GM08714 (cell line): ENCODE measurements around the gene CDK19.
"Not testable (repeated sequence)": the region's sequence is repeated elsewhere in the genome, so short reads cannot be mapped to it uniquely, and the experiment has no call there.

ENCODE experiments used
- H3K4me3 ChIP-seq: fragments of 200-500 bp; sonication (Bioruptor generic); 2 replicates; pipeline ENCODE4 v1.5.1; 2014; ENCODE audit warnings: mild to moderate bottlenecking, low read length, inconsistent platforms
- ZNF274 ChIP-seq: IDR thresholded peaks from 2 replicates; pipeline ENCODE4 v1.6.1; 2012; ENCODE audit warnings: mild to moderate bottlenecking, low read depth, low read length

Gene CDK19

DNA sequence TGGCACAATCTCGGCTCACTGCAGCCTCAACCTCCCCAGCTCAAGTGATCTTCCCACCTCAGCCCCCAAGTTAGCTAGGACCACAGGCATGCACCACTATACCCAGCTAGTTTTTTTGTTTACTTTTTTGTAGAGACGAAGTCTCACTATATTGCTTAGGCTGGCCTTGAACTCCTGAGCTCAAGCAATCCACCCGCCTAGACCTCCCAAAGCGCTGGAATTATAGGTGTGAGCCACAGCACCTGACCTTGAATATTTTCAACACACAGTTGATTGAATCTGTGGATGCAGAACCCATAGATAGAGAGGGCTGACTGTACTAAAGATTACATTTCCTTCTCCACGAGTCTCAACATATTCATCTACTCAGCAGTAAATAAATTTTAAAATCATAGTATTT, 15.6 kb downstream of the CDK19 start:
- no peak overlapping the region for H3K4me3 ChIP-seq
- TF ChIP-seq ZNF274: no peak

DNA sequence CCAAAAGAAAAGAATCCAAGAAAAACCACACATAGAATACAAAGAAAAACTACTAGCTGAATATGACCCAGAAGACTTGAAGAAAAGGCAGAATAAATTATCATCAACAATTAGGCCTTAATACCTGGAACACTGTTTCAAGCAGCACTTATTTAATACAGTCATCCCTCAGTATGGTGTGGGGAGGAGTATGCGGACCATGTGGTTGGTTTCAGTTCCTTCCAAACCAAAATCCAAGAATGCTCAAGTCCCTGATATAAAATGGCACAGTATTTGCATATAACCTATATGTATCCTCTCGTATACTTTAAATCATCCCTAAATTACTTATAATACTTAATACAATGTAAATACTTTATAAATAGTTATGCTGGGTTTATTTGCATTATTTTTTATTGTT, 16.1 kb downstream of the CDK19 start:
- TF ChIP-seq ZNF274: no peak
- H3K4me3 ChIP-seq: no peak overlapping the region

DNA sequence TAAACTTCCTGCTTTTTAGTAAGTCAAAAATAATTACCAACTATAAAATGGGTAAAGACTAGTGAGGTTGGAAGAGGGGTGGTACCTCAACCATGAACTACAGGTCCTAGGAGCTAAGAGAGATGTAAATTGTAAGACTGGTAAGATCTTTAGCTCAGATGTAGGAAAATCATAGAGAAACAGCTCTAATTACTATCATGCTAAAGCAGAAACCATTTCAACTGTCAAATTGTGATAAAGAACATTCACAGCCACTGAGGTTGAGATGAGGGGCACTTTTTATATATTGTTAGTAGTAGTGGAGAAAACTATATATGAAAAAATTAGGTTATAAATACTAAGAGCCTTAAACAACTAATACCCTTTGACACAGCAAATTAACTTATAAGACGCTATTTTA, 20.0 kb downstream of the CDK19 start:
- TF ChIP-seq ZNF274: no peak
- no peak overlapping the region for H3K4me3 ChIP-seq

DNA sequence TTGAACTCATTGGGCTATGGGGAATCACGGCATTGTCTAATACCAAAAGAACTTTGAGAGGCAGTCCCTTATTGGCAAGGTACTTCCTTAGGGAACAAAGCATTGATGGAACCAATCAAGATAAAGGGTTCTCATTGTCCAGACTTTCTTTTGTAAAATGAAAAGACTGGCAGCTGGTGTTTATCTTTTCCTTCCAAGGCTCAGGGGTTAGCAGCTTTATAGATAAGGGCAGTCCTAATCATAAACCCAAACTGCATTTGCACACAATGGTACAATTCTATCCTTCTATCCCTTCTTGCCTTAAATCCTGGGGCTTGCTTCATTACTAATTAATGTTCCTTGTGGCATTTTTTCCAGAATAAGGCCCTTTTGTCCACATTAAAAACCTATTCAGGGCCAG, 28.6 kb downstream of the CDK19 start:
- TF ChIP-seq ZNF274: no peak
- H3K4me3 ChIP-seq: no peak overlapping the region

DNA sequence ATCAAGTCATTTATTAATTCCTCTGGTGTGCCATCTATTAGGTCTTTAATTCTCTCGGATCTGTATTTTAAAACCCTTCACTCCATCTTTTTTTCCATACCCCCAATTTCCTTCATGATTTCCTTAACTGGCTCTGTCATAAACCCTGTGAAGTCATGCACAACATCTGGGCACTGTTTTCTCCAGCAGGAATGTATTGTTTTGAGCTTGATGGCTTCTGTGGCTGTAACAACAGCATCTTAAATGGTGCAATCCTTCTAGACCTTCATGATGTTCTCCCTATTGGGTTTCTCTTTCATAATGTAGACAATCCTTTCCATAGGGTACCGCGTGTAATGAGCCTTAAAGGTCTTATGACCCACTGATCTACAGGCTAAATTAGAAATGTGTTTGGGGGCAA, 29.0 kb downstream of the CDK19 start:
- no peak for TF ChIP-seq ZNF274
- no peak overlapping the region for H3K4me3 ChIP-seq

DNA sequence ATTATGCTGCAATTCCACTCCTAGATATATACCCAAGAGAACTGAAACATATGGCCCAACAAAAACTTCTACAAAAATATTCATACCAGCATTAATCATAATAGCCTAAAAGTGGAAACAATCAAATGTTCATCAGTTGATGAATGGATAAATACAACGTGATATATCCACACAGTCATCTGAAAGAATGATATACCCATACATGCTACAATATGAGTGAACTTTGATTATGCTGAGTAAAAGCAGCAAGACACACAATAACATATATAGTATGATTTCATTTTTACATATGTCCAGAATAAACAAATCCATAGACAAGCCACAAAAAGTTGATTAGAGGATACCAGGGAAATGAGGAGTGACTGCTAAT, 30.7 kb downstream of the CDK19 start:
- no peak overlapping the region for H3K4me3 ChIP-seq
- no peak for TF ChIP-seq ZNF274

DNA sequence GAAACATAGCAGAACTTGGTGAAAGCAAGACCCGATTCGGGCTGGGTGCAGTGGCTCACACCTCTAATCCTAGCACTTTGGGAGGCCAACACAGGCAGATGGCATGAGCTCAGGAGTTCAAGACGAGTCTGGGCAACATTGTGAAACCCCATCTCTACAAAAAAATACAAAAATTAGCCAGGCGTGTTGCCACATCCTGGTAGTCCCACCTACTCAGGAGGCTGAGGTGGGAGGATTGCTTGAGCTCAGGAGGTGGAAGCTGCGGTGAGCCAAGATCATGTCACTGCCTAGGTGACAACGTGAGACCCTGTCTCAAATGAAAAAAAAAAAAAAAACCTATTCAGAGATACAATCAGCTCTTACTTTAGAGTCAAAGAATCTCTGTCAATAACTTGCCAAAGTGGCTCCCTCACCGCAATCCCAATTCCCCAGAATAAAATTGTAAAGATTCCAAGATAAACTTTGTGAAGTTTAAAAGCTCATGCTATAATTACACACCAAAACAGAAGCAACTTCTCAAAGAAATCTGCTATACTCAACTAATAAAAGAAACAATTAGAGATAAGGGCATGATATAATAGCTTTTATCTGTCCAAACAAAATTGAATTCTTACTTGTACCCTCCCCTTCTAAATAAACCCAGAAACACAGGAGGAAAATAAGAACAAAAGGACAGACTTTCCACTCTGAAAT, 33.6 kb downstream of the CDK19 start:
- TF ChIP-seq ZNF274: no peak
- no peak overlapping the region for H3K4me3 ChIP-seq

DNA sequence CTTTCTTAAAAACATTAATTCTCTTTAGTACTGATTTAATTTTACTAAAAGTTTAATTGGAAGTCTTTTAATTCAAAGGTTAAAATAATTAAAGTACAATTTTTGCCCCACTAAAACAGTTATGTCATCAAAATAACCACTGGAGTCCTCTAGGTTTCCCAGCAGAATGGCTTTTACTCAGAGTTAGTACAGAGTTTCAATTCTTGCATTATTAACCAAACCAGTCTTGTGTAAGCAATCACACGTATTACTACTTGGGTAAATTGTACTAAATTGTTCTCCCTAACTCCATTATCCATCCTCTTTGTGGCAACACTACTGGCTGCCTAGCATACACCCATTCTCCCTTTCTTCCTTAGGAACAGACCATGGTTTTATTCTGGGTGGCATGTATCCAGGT, 36.9 kb downstream of the CDK19 start:
- TF ChIP-seq ZNF274: no peak

DNA sequence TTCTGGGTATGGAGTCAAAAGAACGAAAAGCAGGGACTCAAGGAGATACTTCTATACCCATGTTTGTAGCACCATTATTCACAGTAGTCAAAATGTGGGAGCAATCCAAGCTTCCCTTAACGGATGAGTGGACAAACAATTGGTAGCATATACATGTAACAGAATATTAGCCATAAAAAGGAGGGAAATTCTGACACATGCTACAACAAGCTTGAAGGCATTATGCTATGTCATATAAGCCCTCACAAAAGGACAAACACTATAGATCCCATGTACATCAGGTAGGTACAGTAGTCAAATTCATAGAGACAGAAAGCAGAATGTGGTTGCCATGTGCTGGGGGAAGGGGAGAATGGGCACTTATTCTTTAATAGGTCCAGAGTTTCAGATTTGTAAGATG, 37.6 kb downstream of the CDK19 start:
- no peak for TF ChIP-seq ZNF274
- H3K4me3 ChIP-seq: no peak overlapping the region

More for the DNA sequence above, 36.9 kb downstream of the CDK19 start:
- no peak overlapping the region for H3K4me3 ChIP-seq

DNA sequence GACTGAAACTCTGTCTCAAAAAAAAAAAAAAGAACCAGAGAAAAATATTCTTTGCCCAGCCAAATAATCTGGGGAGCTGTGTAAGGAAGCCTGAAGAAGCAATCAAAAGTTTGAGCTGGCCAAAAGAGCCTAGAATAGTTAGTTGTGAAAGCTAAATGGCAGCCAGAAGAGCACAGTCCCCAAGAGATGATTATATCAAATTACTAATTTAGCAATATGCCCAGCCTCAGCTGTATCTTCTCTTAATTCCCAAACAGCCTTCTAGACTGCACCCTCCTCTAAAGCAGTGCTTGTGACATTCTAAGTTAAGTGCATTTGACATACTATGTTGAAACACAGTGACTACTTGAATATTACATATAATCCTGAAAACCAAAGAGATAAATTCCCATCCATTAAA, 38.9 kb downstream of the CDK19 start:
- H3K4me3 ChIP-seq: no peak overlapping the region
- TF ChIP-seq ZNF274: no peak

DNA sequence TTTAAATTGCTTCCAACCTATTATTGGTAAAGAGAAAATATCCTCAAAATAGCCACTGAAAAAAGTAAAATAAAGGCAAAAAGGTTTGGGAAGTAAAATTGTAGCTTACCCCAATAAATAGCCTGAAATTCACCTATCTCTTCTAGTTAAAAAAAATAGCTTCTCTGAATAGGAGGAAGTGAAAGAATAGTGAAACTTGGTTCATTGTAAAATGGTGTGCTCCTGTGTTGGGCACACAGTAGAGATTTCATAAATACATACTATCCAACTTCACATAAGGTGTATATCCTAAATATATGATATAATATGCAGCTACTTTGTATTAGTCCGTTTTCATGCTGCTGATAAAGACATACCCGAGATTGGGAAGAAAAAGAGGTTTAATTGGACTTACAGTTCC, 45.3 kb downstream of the CDK19 start:
- no peak for TF ChIP-seq ZNF274
- no peak overlapping the region for H3K4me3 ChIP-seq

DNA sequence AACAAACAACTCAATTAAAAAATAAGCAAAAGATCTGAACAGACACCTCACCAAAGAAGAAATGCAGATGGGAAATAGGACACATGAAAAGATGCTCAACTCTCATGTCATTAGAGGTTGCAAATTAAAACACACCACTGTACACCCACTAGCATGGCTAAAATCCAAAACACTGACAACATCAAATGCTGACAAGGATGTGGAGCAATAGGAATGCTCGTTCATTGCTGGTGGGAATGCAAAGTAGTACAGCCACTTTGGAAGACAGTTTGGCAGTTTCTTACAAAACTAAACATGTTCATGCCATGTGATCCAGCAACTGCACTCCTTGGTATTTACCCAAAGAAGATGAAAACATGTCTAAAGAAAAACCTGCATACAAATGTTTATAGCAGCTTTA, 47.2 kb downstream of the CDK19 start:
- H3K4me3 ChIP-seq: no peak overlapping the region
- TF ChIP-seq ZNF274: no peak

DNA sequence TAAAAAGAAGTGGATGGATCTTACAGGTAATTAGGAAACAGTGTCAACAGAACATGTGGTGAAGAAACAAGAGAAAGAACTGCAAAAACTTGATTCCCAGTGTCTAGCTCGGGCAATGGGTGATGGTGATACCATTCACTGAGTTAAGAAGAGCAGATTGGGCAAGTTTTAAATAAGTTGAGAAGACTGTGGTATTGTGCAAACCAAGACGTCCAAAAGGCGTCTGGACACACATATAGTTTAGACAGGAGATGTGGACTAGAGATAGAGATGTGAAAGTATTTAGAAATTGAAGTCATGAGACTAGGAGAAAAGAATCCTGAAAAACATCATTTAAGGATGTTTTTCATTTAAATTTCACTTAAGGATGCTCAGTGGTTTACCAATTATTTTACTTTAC, 53.9 kb downstream of the CDK19 start:
- TF ChIP-seq ZNF274: no peak
- H3K4me3 ChIP-seq: no peak overlapping the region

DNA sequence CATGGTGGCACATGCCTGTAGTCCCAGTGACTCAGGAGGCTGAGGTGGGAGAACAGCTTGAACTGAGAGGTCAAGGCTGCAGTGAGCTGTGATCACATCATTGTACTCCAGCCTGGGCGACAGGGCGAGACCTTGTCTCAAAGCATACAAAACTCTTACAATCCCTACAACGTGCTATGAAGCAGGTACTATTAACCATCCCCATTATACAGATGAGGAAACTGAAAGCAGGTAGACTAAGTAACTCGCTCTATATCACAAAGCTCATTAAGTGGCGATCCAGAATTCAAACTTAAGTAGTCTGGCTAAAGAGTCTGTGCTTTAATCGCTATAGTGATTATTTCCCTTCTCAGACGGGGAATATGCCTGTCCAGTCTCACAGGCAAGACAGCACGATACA, 54.7 kb downstream of the CDK19 start:
- no peak for TF ChIP-seq ZNF274
- H3K4me3 ChIP-seq: no peak overlapping the region

DNA sequence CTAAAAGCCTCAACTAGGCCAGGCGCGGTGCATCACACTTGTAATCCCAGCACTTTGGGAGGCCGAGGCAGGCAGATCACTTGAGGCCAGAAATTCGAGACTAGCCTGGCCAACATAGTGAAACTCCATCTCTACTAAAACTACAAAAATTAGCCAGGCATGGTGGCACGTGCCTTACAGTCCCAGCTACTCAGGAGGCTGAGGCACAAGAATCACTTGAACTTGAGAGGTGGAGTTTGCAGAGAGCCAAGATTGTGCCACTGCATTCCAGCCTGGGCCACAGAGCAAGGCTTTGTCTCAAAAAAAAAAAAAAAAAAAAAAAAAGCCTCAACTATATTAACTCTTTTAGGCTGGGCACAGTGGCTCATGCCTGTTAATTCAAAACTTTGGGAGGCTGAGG, 55.2 kb downstream of the CDK19 start:
- H3K4me3 ChIP-seq: not testable (repeated sequence)

DNA sequence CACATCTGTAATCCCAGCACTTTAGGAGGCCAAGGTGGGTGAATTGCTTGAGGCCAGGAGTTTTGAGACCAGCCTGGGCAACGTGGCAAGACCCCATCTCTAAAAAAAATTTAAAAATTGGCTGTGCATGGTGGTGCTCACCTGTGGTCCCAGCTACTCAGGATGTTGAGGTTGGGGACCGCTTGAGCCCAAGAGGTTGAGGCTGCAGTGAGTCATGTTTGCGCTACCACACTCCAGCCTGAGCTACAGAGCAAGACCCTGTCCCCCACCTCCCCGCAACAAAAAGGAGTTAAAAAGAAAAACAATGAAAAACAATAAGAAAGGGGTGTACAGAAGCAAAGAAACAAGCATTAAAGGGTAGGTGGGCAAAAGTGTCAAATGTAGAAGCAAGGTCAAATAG, 57.3 kb downstream of the CDK19 start:
- H3K4me3 ChIP-seq: no peak overlapping the region
- no peak for TF ChIP-seq ZNF274
